8988T (cell line): Measurements from ENCODE around the gene NANS.
"Not testable (repeated sequence)": the region's sequence is repeated elsewhere in the genome, so short reads cannot be mapped to it uniquely, and the experiment has no call there.

Source experiments
- DNase-seq: peaks from one replicate; pipeline ENCODE4 v3.0.0; 2011

The NANS gene

GRCh38 chr9:98039607-98040017 lies 16.9 kb upstream of the NANS start:
- no peak for DNase-seq

- DNase-seq: no peak
Observed at GRCh38 chr9:98040212-98040611, 16.3 kb upstream of the NANS start.

GRCh38 chr9:98043915-98044314 lies 12.6 kb upstream of the NANS start:
- DNase-seq: no peak

GRCh38 chr9:98045234-98046179 lies 11.0 kb upstream of the NANS start:
- no peak for DNase-seq

GRCh38 chr9:98046180-98046543 lies 10.4 kb upstream of the NANS start:
- no peak for DNase-seq

- no peak for DNase-seq
Observed at GRCh38 chr9:98047002-98047401, 9.5 kb upstream of the NANS start.

GRCh38 chr9:98049288-98050072 lies 7.1 kb upstream of the NANS start:
- DNase-seq: no peak

GRCh38 chr9:98050351-98050750 lies 6.2 kb upstream of the NANS start:
- no peak for DNase-seq

GRCh38 chr9:98054376-98054951 lies 2.1 kb upstream of the NANS start:
- no peak for DNase-seq

- no peak for DNase-seq
Observed at GRCh38 chr9:98057138-98057799, 737 bp downstream of the NANS start.

GRCh38 chr9:98062161-98062560 lies 5.6 kb downstream of the NANS start:
- DNase-seq: no peak

- no peak for DNase-seq
Observed at GRCh38 chr9:98064623-98065392, 8.3 kb downstream of the NANS start.

- DNase-seq: no peak
Observed at GRCh38 chr9:98066235-98066634, 9.7 kb downstream of the NANS start.

GRCh38 chr9:98067184-98067583 lies 10.7 kb downstream of the NANS start:
- no peak for DNase-seq

GRCh38 chr9:98069551-98069950 lies 13.0 kb downstream of the NANS start:
- no peak for DNase-seq

GRCh38 chr9:98070704-98071103 lies 14.2 kb downstream of the NANS start:
- no peak for DNase-seq

GRCh38 chr9:98071737-98072136 lies 15.2 kb downstream of the NANS start:
- no peak for DNase-seq

- no peak for DNase-seq
Observed at GRCh38 chr9:98074115-98074990, 17.8 kb downstream of the NANS start.

- DNase-seq: no peak
Observed at GRCh38 chr9:98075332-98075805, 18.8 kb downstream of the NANS start.

GRCh38 chr9:98076514-98076890 lies 20.0 kb downstream of the NANS start:
- not testable (repeated sequence) for DNase-seq

GRCh38 chr9:98078895-98079294 lies 22.4 kb downstream of the NANS start:
- DNase-seq: no peak
